Measurements from ENCODE around the gene RASL12. TPM values are rescaled to one million over a fixed set of nuclear protein-coding genes. Genes with fewer than 3 reads are reported as not detected.

The RASL12 gene
- total RNA-seq, 1 donor from 2014 or later: 15.1 TPM

DNA sequence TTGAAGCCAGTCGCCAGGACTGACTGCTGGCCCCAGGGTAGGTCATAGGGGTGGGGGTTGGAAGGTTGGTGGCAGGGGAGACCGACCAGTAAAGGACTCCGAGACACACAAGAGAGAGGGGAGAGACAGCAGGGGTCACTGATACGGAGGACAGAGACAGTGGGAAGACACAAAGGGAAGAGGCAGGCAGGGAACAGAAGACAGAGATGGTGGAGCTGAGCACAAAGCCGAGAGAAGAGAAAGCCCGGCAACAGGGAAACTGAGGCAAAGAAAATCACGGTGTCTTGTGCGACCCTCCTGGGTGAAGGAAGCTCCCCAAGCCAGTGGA, 510 bp downstream of the RASL12 start:
- peak overlapping the region; percentile 82 for H3K27ac ChIP-seq (ENCODE audit: low read depth, low read length)
- peak overlapping the region in 2 of 3 donors; percentile 58 to 77 for H3K9ac ChIP-seq (ENCODE audit: low read depth in 1 of 3, low read length in 3 of 3)
- no peaks in the 10 kb centered on the region for H3K36me3 ChIP-seq (ENCODE audit: control insufficient read depth in 3 of 3, insufficient read depth in 3 of 3, low read length in 3 of 3)
- H3K4me1 ChIP-seq (ENCODE audit: control insufficient read depth in 3 of 3, insufficient read depth in 3 of 3, low read length in 3 of 3): peaks cover 38 to 46% (median 42%) of the 10 kb centered on the region in 3 donors
- H3K27me3 ChIP-seq (ENCODE audit: control insufficient read depth in 3 of 3, insufficient read depth in 3 of 3, low read length in 3 of 3): peaks cover 3 to 16% (median 13%) of the 10 kb centered on the region in 3 donors
- H3K9me3 ChIP-seq (ENCODE audit: control insufficient read depth in 3 of 3, low read length in 3 of 3): no peaks in the 10 kb centered on the region
- H3K4me3 ChIP-seq (ENCODE audit: low read length in 3 of 3): peak overlapping the region; percentile 38 to 57 (median 40)

GRCh38 chr15:65066635-65067316, 1.0 kb downstream of the RASL12 start:
- Histone ChIP-seq H3K9ac (ENCODE audit: low read depth in 1 of 3, low read length in 3 of 3) (peak overlapping the region in 2 of 3 donors; percentile 58 to 77), H3K9me3 (ENCODE audit: control insufficient read depth in 3 of 3, low read length in 3 of 3) (no peaks in the 10 kb centered on the region), H3K4me1 (ENCODE audit: control insufficient read depth in 3 of 3, insufficient read depth in 3 of 3, low read length in 3 of 3) (peaks cover 33 to 43% (median 37%) of the 10 kb centered on the region in 3 donors), H3K27ac (ENCODE audit: low read depth, low read length) (peak overlapping the region; percentile 82), H3K4me3 (ENCODE audit: low read length in 3 of 3) (peak overlapping the region; percentile 40 to 57 (median 46)), H3K36me3 (ENCODE audit: control insufficient read depth in 3 of 3, insufficient read depth in 3 of 3, low read length in 3 of 3) (no peaks in the 10 kb centered on the region), H3K27me3 (ENCODE audit: control insufficient read depth in 3 of 3, insufficient read depth in 3 of 3, low read length in 3 of 3) (peaks cover 3 to 16% (median 13%) of the 10 kb centered on the region in 3 donors)

- peak overlapping the region; percentile 82 for H3K27ac ChIP-seq (ENCODE audit: low read depth, low read length)
- peaks cover 28 to 39% (median 30%) of the 10 kb centered on the region in 3 donors for H3K4me1 ChIP-seq (ENCODE audit: control insufficient read depth in 3 of 3, insufficient read depth in 3 of 3, low read length in 3 of 3)
- H3K36me3 ChIP-seq (ENCODE audit: control insufficient read depth in 3 of 3, insufficient read depth in 3 of 3, low read length in 3 of 3): no peaks in the 10 kb centered on the region
- H3K9ac ChIP-seq (ENCODE audit: low read depth in 1 of 3, low read length in 3 of 3): peak overlapping the region in 2 of 3 donors; percentile 4 to 50
- peak overlapping the region in 2 of 3 donors; percentile 13 to 54 for H3K4me3 ChIP-seq (ENCODE audit: low read length in 3 of 3)
- H3K27me3 ChIP-seq (ENCODE audit: control insufficient read depth in 3 of 3, insufficient read depth in 3 of 3, low read length in 3 of 3): peaks cover 3 to 16% (median 13%) of the 10 kb centered on the region in 3 donors
- no peaks in the 10 kb centered on the region for H3K9me3 ChIP-seq (ENCODE audit: control insufficient read depth in 3 of 3, low read length in 3 of 3)
These were observed 1.7 kb downstream of the RASL12 start for GRCh38 chr15:65066001-65066634.

DNA sequence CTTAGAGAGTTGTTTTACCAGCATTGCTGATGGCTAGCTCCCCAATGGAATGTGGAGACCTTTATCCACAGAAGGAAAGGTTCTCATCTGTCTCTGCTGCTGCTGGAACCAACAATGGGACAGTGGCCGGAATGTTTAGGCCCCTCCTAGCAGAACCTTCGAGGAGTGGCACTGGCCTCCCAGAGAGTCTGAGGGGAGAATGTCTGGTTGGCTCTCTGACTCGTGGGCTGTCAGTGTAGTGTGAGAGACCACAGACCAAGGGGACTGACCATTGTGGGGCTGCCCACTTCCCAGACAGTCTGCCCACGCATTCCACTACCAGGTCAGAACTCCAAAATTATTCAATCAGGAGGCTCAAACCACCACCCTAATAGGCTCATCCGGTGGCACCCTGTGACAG, 5.1 kb downstream of the RASL12 start:
- H3K4me3 ChIP-seq (ENCODE audit: low read length in 3 of 3): no peak overlapping the region
- H3K9ac ChIP-seq (ENCODE audit: low read depth in 1 of 3, low read length in 3 of 3): no peak overlapping the region
- no peak overlapping the region for H3K27ac ChIP-seq (ENCODE audit: low read depth, low read length)
- H3K27me3 ChIP-seq (ENCODE audit: control insufficient read depth in 3 of 3, insufficient read depth in 3 of 3, low read length in 3 of 3): peaks cover 3 to 9% (median 6%) of the 10 kb centered on the region in 3 donors
- peaks cover 5 to 14% (median 9%) of the 10 kb centered on the region in 3 donors for H3K36me3 ChIP-seq (ENCODE audit: control insufficient read depth in 3 of 3, insufficient read depth in 3 of 3, low read length in 3 of 3)
- peaks cover 4 to 17% (median 4%) of the 10 kb centered on the region in 3 donors for H3K4me1 ChIP-seq (ENCODE audit: control insufficient read depth in 3 of 3, insufficient read depth in 3 of 3, low read length in 3 of 3)
- no peaks in the 10 kb centered on the region for H3K9me3 ChIP-seq (ENCODE audit: control insufficient read depth in 3 of 3, low read length in 3 of 3)

DNA sequence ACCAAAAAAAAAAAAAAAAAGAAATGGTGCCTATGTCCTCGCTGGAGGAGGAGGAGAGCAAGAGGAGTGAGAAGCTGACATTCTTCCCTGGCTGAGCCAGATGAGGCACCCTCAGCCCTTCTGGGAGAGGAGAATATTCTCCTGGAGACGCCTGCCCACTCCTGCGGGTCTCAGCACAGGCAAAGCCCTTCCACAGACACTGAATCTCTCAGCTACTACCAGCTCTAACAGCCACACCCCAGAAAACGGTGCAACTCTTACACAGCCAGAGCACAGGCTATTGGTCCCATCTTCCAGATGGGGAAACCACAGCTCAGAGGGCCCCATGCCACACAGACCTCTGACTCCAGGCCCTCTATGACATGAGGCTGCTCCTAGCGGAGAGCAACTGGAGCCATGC, 5.7 kb downstream of the RASL12 start:
- H3K9ac ChIP-seq (ENCODE audit: low read depth in 1 of 3, low read length in 3 of 3): no peak overlapping the region
- peaks cover 5 to 19% (median 9%) of the 10 kb centered on the region in 3 donors for H3K36me3 ChIP-seq (ENCODE audit: control insufficient read depth in 3 of 3, insufficient read depth in 3 of 3, low read length in 3 of 3)
- H3K27ac ChIP-seq (ENCODE audit: low read depth, low read length): no peak overlapping the region
- peaks cover 0 to 3% (median 0%) of the 10 kb centered on the region in 3 donors for H3K27me3 ChIP-seq (ENCODE audit: control insufficient read depth in 3 of 3, insufficient read depth in 3 of 3, low read length in 3 of 3)
- no peak overlapping the region for H3K4me3 ChIP-seq (ENCODE audit: low read length in 3 of 3)
- no peaks in the 10 kb centered on the region for H3K9me3 ChIP-seq (ENCODE audit: control insufficient read depth in 3 of 3, low read length in 3 of 3)
- peaks cover 4 to 18% (median 6%) of the 10 kb centered on the region in 3 donors for H3K4me1 ChIP-seq (ENCODE audit: control insufficient read depth in 3 of 3, insufficient read depth in 3 of 3, low read length in 3 of 3)

DNA sequence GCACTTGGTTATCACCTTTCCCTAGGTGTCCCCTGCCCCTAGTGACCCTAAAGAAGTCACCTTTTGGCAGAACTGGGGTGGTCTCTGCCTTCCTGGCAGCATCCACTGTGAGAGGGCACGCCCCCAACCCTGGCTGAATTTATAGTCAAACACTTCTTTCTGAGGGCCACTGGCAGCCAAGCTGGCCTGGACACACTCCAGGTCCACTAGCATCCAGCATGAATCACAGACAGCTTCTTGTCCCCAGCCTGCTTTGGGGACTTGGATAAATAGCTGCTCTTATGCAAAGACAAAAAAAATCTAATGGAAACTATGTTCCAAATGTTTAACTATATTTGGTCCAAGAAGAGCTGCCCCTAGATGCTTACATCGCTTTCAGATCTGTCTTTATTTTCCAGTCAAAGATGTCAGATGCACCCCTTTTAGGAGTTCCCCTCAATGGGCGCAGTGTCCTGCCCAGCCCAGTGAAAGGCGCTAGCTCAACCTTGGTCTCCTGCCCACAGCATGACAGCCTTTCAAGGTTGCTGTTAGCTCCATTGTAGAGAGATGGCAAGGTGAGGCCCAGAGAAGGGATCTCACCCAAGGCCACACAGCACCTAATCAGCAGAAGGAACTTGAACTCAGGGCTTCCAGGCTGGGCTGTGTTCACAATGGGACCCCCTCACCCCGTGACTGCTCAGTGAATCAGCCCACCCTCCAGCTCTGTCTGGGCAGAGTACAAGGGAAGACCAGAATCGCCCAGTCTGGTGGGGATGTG, 7.0 kb downstream of the RASL12 start:
- Histone ChIP-seq H3K27ac (ENCODE audit: low read depth, low read length) (peak overlapping the region; percentile 47), H3K4me3 (ENCODE audit: low read length in 3 of 3) (no peak overlapping the region), H3K4me1 (ENCODE audit: control insufficient read depth in 3 of 3, insufficient read depth in 3 of 3, low read length in 3 of 3) (peaks cover 4 to 19% (median 10%) of the 10 kb centered on the region in 3 donors), H3K9me3 (ENCODE audit: control insufficient read depth in 3 of 3, low read length in 3 of 3) (no peaks in the 10 kb centered on the region), H3K36me3 (ENCODE audit: control insufficient read depth in 3 of 3, insufficient read depth in 3 of 3, low read length in 3 of 3) (peaks cover 5 to 26% (median 10%) of the 10 kb centered on the region in 3 donors), H3K27me3 (ENCODE audit: control insufficient read depth in 3 of 3, insufficient read depth in 3 of 3, low read length in 3 of 3) (no peaks in the 10 kb centered on the region), H3K9ac (ENCODE audit: low read depth in 1 of 3, low read length in 3 of 3) (peak overlapping the region in 1 of 3 donors; percentile 14)

GRCh38 chr15:65059931-65060596, 7.7 kb downstream of the RASL12 start:
- H3K27me3 ChIP-seq (ENCODE audit: control insufficient read depth in 3 of 3, insufficient read depth in 3 of 3, low read length in 3 of 3): no peaks in the 10 kb centered on the region
- H3K4me3 ChIP-seq (ENCODE audit: low read length in 3 of 3): no peak overlapping the region
- no peaks in the 10 kb centered on the region for H3K9me3 ChIP-seq (ENCODE audit: control insufficient read depth in 3 of 3, low read length in 3 of 3)
- H3K9ac ChIP-seq (ENCODE audit: low read depth in 1 of 3, low read length in 3 of 3): no peak overlapping the region
- peaks cover 8 to 21% (median 17%) of the 10 kb centered on the region in 3 donors for H3K4me1 ChIP-seq (ENCODE audit: control insufficient read depth in 3 of 3, insufficient read depth in 3 of 3, low read length in 3 of 3)
- peak overlapping the region; percentile 30 for H3K27ac ChIP-seq (ENCODE audit: low read depth, low read length)
- peaks cover 5 to 28% (median 17%) of the 10 kb centered on the region in 3 donors for H3K36me3 ChIP-seq (ENCODE audit: control insufficient read depth in 3 of 3, insufficient read depth in 3 of 3, low read length in 3 of 3)

- H3K4me3 ChIP-seq (ENCODE audit: low read length in 3 of 3): no peak overlapping the region
- no peaks in the 10 kb centered on the region for H3K27me3 ChIP-seq (ENCODE audit: control insufficient read depth in 3 of 3, insufficient read depth in 3 of 3, low read length in 3 of 3)
- H3K9me3 ChIP-seq (ENCODE audit: control insufficient read depth in 3 of 3, low read length in 3 of 3): no peaks in the 10 kb centered on the region
- H3K36me3 ChIP-seq (ENCODE audit: control insufficient read depth in 3 of 3, insufficient read depth in 3 of 3, low read length in 3 of 3): peaks cover 5 to 34% (median 19%) of the 10 kb centered on the region in 3 donors
- no peak overlapping the region for H3K27ac ChIP-seq (ENCODE audit: low read depth, low read length)
- H3K4me1 ChIP-seq (ENCODE audit: control insufficient read depth in 3 of 3, insufficient read depth in 3 of 3, low read length in 3 of 3): peaks cover 8 to 27% (median 23%) of the 10 kb centered on the region in 3 donors
- no peak overlapping the region for H3K9ac ChIP-seq (ENCODE audit: low read depth in 1 of 3, low read length in 3 of 3)
These were observed 8.4 kb downstream of the RASL12 start for GRCh38 chr15:65059369-65059750.
